ENCODE data around the gene DOCK1.

Gene DOCK1

DNA sequence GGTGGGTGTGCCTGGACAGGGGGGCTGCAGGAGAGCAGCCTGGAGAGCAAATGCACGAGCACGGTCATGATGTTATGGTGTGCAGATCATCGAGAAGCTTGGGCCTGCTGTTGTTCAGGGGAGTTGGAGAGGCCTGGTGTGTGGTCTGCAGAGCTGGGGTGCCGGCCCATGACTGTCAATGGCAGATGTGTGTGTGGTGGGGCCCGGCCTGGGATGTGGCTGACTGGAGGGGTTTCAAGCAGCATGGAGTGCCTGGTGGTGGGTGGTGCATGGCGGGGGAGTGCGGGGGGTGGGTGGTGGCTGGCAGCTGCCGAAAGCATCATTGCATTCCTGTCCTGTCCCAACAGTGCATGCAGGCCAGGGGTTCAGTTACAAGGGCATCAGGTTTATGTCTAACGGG lies 122.6 kb downstream of the DOCK1 start:
- TF ChIP-seq, protein P1, sequence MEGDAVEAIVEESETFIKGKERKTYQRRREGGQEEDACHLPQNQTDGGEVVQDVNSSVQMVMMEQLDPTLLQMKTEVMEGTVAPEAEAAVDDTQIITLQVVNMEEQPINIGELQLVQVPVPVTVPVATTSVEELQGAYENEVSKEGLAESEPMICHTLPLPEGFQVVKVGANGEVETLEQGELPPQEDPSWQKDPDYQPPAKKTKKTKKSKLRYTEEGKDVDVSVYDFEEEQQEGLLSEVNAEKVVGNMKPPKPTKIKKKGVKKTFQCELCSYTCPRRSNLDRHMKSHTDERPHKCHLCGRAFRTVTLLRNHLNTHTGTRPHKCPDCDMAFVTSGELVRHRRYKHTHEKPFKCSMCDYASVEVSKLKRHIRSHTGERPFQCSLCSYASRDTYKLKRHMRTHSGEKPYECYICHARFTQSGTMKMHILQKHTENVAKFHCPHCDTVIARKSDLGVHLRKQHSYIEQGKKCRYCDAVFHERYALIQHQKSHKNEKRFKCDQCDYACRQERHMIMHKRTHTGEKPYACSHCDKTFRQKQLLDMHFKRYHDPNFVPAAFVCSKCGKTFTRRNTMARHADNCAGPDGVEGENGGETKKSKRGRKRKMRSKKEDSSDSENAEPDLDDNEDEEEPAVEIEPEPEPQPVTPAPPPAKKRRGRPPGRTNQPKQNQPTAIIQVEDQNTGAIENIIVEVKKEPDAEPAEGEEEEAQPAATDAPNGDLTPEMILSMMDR (IDR thresholded peaks at IDR 0.05) = no peak
- TF ChIP-seq ZFX (IDR thresholded peaks at IDR 0.05; ENCODE audit: borderline replicate concordance) = no peak
- no peak overlapping the region for H3K27ac ChIP-seq

DNA sequence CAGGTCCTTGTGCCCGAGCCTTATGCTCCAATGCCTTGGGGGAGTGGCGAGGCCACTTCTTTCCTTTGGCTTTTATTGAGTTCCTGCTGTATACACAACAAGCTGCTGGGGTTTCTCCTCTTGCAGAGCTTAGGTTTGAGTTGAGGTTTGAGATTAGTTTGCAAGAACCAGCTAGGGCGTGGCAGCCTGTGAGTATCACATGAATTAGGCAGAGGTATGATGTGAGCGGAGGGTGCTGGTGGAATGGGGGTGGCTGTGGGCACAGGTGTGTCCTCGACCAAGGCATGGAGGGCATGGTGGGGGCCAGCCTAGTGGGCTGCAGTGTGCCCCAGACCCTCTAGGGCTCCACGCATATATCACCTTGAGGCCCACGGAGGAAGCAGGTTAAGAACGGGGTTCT lies 123.3 kb downstream of the DOCK1 start:
- no peak overlapping the region for H3K27ac ChIP-seq
- TF ChIP-seq, protein P1 (IDR thresholded peaks at IDR 0.05) = no peak
- TF ChIP-seq ZFX (IDR thresholded peaks at IDR 0.05; ENCODE audit: borderline replicate concordance) = no peak

DNA sequence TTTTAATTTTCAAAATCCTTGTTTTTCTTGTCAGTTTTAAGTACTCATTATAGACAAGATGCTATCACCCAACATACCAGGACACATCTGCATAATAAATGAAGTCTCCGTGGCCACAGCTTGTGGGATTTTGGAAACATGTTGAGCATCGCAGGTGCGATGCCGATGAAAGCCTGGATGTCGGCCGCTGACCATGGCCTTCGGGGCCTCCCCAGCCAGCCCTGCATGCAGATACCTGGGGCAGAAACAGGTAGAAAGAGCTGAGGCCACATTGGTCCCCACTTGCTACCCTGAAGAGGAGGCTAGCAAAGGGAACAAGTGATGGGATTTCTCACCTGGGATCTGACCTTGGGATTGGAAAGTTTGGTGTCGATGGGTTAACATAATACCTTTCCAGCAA lies 123.8 kb downstream of the DOCK1 start:
- H3K27ac ChIP-seq = no peak overlapping the region
- no peak for TF ChIP-seq ZFX (IDR thresholded peaks at IDR 0.05; ENCODE audit: borderline replicate concordance)
- TF ChIP-seq, protein P1 (IDR thresholded peaks at IDR 0.05) = no peak

DNA sequence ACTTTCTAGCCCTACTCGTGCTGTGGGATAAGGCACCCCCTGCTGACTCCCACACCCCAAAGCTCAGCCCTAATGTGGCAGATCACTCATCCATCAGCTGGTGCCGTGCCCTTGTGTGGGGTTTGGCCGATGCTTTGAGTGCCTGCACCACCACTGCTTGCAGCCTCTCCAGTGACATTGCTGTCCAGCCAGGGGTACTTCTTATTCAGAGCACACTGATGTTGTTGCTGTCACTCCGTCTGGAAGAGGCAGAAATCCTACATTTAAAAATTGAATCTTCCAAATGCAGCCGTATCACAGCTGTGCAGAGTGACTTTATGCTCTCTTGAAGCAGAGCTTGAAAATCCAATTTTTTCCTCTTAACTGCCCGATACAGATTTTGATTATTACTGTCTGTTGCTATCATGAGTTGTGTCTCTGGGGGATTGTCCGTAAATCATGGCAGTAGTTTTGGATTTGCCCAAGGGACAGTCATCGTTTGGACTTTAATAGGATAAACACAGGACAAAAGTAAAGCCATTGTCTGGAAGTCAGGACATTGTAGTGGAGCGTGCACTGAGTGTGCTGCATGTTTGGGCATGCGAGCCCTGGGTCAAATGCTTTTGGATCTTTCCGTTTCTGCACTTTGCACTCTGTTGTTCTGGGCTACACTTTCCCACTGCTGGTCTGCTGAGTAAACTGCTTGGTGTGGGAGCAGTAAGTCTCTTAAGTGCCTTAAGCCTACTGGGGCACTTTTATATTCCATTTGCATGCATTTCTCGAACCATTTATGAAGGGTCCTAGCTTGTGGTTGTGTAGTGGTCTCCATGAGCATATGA lies 128.2 kb downstream of the DOCK1 start:
- TF ChIP-seq ZFX (IDR thresholded peaks at IDR 0.05; ENCODE audit: borderline replicate concordance) = no peak
- TF ChIP-seq, protein P1 (IDR thresholded peaks at IDR 0.05) = no peak
- H3K27ac ChIP-seq = no peak overlapping the region

DNA sequence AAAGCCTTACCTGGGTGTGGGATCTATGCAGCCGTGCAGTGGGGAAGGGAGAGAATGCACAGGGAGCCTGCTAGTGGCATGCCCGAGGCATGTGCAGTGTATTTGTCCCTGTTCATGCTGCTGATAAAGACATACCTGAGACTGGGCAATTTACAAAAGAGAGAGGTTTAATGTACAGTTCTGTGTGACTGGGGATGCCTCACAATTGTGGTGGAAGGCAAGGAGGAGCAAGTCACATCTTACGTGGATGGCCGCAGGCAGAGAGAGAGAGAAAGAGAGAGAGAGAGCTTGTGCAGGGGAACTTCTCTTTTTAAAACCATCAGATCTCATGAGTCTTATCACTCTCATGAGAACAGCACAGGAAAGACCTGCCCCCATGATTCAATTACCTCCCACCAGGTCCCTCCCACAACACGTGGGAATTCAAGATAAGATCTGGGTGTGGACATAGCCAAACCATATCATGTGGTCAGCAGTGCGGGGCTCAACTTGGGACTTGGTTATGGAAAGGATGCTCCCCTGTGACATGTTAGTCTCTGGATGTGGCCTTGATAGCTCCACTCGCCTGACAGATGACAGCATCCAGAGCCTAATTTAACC lies 128.9 kb downstream of the DOCK1 start:
- H3K27ac ChIP-seq = no peak overlapping the region
- TF ChIP-seq, protein P1 (IDR thresholded peaks at IDR 0.05) = no peak
- no peak for TF ChIP-seq ZFX (IDR thresholded peaks at IDR 0.05; ENCODE audit: borderline replicate concordance)

DNA sequence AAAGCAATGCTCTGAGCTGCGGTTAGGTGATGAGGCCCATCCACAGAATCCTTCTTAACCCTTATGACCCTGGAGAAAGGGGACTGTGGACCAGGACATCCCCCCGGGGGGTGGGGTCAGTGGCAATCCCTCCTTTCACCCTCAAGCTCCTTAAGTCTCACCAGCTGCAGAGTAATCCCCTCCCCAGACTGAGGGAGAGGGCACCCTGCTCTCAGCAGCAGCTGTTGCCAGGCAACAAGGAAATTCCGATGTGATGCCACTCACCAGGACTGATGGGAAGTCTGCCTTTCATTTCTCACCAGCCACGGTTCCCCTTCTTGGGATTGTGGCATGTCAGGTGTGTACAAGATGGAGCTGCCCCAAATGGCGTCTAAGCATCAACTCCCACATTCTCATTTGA lies 129.6 kb downstream of the DOCK1 start:
- TF ChIP-seq, protein P1 (IDR thresholded peaks at IDR 0.05) = no peak
- no peak for TF ChIP-seq ZFX (IDR thresholded peaks at IDR 0.05; ENCODE audit: borderline replicate concordance)
- no peak overlapping the region for H3K27ac ChIP-seq

DNA sequence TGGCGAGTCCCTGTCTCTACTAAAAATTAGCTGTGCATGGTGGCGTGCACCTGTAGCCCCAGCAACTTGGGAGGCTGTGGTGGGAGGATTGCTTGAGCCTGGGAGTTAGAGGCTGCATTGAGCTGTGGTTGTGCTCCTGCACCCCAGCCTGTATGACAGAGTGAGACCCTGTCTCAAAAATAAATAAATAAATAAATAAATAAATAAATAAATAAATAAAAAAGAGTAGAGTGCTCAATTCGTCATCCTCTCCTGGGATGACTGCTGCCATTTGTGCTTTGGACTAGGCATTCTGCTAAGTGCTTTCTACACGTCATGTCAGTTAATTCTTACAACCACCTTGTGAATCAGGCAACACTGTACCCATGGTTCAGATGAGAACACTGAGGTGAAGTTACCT lies 130.6 kb downstream of the DOCK1 start:
- TF ChIP-seq, protein P1 (IDR thresholded peaks at IDR 0.05) = no peak
- no peak for TF ChIP-seq ZFX (IDR thresholded peaks at IDR 0.05; ENCODE audit: borderline replicate concordance)
- no peak overlapping the region for H3K27ac ChIP-seq

All from 22Rv1 (cell line).